Esophagus squamous epithelium (tissue), 5 donors: ENCODE data around the gene ZDHHC20. TPM values are rescaled to one million over a fixed set of nuclear protein-coding genes. Genes with fewer than 3 reads are reported as not detected.

Experiments
- DNase-seq: peaks from one replicate; lab custom pipeline; 2025; lab: John Stamatoyannopoulos, UW
- H3K27ac ChIP-seq, 4 donors: fragments of 200-600 bp; sonication (generic); one replicate each; pipeline ENCODE4 v1.5.1; 2016 to 2019; ENCODE audit warnings: mild to moderate bottlenecking in 1 of 4
- H3K27me3 ChIP-seq, 4 donors: fragments of 200-600 bp; sonication (generic); 1 replicate in 3 of 4; 2 replicates in 1 of 4; pipeline versions ENCODE4 v1.5.1 to v1.6.0; 2017 to 2021; ENCODE audit warnings: antibody characterized with exemption in 1 of 4
- H3K36me3 ChIP-seq, 3 donors: fragments of 200-600 bp; sonication (generic); one replicate each; pipeline ENCODE4 v1.5.1; 2016 to 2019
- H3K4me1 ChIP-seq, 3 donors: fragments of 200-600 bp; sonication (generic); one replicate each; pipeline ENCODE4 v1.5.1; 2017 to 2019
- H3K4me3 ChIP-seq, 4 donors: fragments of 200-600 bp; sonication (generic); 1 replicate in 3 of 4; 2 replicates in 1 of 4; pipeline ENCODE4 v1.5.1; 2016 to 2019; ENCODE audit warnings: mild to moderate bottlenecking in 2 of 4, moderate library complexity in 1 of 4
- H3K9me3 ChIP-seq, 3 donors: fragments of 200-600 bp; sonication (generic); one replicate each; pipeline ENCODE4 v1.5.1; 2016 to 2019
- CTCF ChIP-seq, 6 experiments: fragments of 450-650 bp in 4 of 6; fragments of 200-600 bp in 2 of 6; sonication (generic) in 2 of 6; IDR thresholded peaks; one replicate each; pipeline ENCODE4 v1.5.1; 2016 to 2019; ENCODE audit warnings: antibody characterized with exemption in 6 of 6, mild to moderate bottlenecking in 4 of 6, moderate library complexity in 4 of 6
- POLR2A ChIP-seq, 4 donors: fragments of 450-650 bp; IDR thresholded peaks; one replicate each; pipeline ENCODE4 v1.6.1; 2017; ENCODE audit warnings: antibody characterized with exemption in 4 of 4, mild to moderate bottlenecking in 4 of 4, moderate library complexity in 3 of 4
- WGBS, 2 donors: methylation state at CpG; one replicate each; pipeline ENCODE4 v1.1.5; 2018; 5-methylcytosine and 5-hydroxymethylcytosine counted together
- intact Hi-C: fragments of 100-400 bp; cut with DNase I; formaldehyde crosslinking; loops from one replicate; pipeline ENCODE4 v1.15.0; 2022
- total RNA-seq, 4 donors: library from RNA; depleted of rRNA; stranded (reverse); fragments of >200 nt; gene quantifications; one replicate each; pipeline ENCODE4 v1.1.0, GENCODE V29; 2016
- donor health status: DM: yes; HTN: yes; CAD: no.

ZDHHC20 gene
- total RNA-seq, 4 donors from 2014 or later: 64.0 to 83.9 (median 74.9) TPM

GRCh38 chr13:21461131-21461530, 2.0 kb upstream of the ZDHHC20 start:
- Histone ChIP-seq H3K36me3 (no peaks in the 10 kb centered on the region), H3K9me3 (no peaks in the 10 kb centered on the region), H3K4me3 (no peak overlapping the region), H3K27ac (no peak overlapping the region), H3K4me1 (peaks cover 0 to 22% (median 14%) of the 10 kb centered on the region in 3 donors), H3K27me3 (no peaks in the 10 kb centered on the region)
- 97 to 100% methylated on average over 3 of the region's 3 CpGs for WGBS, 2 donors
- DNase-seq: no peak
- no peak for TF ChIP-seq POLR2A (IDR thresholded peaks at IDR 0.05)
- no peak for TF ChIP-seq CTCF (IDR thresholded peaks at IDR 0.05)
- intact Hi-C loops: no loop called here

GRCh38 chr13:21458451-21458812, 671 bp downstream of the ZDHHC20 start:
- H3K27ac ChIP-seq: peak overlapping the region; percentile 88 to 98 (median 94)
- peaks cover 0 to 28% (median 14%) of the 10 kb centered on the region in 3 donors for H3K4me1 ChIP-seq
- 0% methylated on average over 13 to 14 of the region's 16 CpGs for WGBS, 2 donors
- no peaks in the 10 kb centered on the region for H3K27me3 ChIP-seq
- H3K9me3 ChIP-seq: no peaks in the 10 kb centered on the region
- intact Hi-C loops: no loop called here
- no peak for DNase-seq
- TF ChIP-seq POLR2A (IDR thresholded peaks at IDR 0.05) (no peak), CTCF (IDR thresholded peaks at IDR 0.05) (no peak)
- no peaks in the 10 kb centered on the region for H3K36me3 ChIP-seq
- H3K4me3 ChIP-seq: peak overlapping the region; percentile 70 to 97 (median 89)

- H3K27me3 ChIP-seq: no peaks in the 10 kb centered on the region
- H3K9me3 ChIP-seq: peaks cover 0 to 3% (median 0%) of the 10 kb centered on the region in 3 donors
- DNase-seq: no peak
- TF ChIP-seq POLR2A (IDR thresholded peaks at IDR 0.05) (no peak), CTCF (IDR thresholded peaks at IDR 0.05) (no peak)
- no peaks in the 10 kb centered on the region for H3K36me3 ChIP-seq
- no peak overlapping the region for H3K4me3 ChIP-seq
- H3K27ac ChIP-seq: peak overlapping the region in 1 of 4 donors; percentile 17
- 83 to 86% methylated on average over 6 of the region's 6 CpGs for WGBS, 2 donors
- peaks cover 0 to 32% (median 14%) of the 10 kb centered on the region in 3 donors for H3K4me1 ChIP-seq
- intact Hi-C loops: no loop called here
Measured at GRCh38 chr13:21453387-21454081, 5.6 kb downstream of the ZDHHC20 start.

GRCh38 chr13:21450936-21451335, 8.2 kb downstream of the ZDHHC20 start:
- TF ChIP-seq CTCF (IDR thresholded peaks at IDR 0.05) (no peak), POLR2A (IDR thresholded peaks at IDR 0.05) (no peak)
- peaks cover 0 to 3% (median 0%) of the 10 kb centered on the region in 3 donors for H3K9me3 ChIP-seq
- WGBS, 2 donors: 62 to 79% methylated on average over 3 of the region's 3 CpGs
- no peak overlapping the region for H3K4me3 ChIP-seq
- no peak overlapping the region for H3K27ac ChIP-seq
- intact Hi-C loops: no loop called here
- peaks cover 0 to 23% (median 0%) of the 10 kb centered on the region in 3 donors for H3K4me1 ChIP-seq
- no peaks in the 10 kb centered on the region for H3K27me3 ChIP-seq
- no peak for DNase-seq
- no peaks in the 10 kb centered on the region for H3K36me3 ChIP-seq

- intact Hi-C loops: no loop called here
- DNase-seq: no peak
- peaks cover 0 to 24% (median 0%) of the 10 kb centered on the region in 3 donors for H3K4me1 ChIP-seq
- WGBS, 2 donors: 70 to 72% methylated on average over 2 of the region's 2 CpGs
- H3K9me3 ChIP-seq: no peaks in the 10 kb centered on the region
- H3K36me3 ChIP-seq: no peaks in the 10 kb centered on the region
- no peak for TF ChIP-seq CTCF (IDR thresholded peaks at IDR 0.05)
- no peak for TF ChIP-seq POLR2A (IDR thresholded peaks at IDR 0.05)
- no peaks in the 10 kb centered on the region for H3K27me3 ChIP-seq
- no peak overlapping the region for H3K4me3 ChIP-seq
- H3K27ac ChIP-seq: peak overlapping the region in 1 of 4 donors; percentile 32
Measured at GRCh38 chr13:21446656-21447055, 12.4 kb downstream of the ZDHHC20 start.
